ENCODE data around the gene ADD2. TPM values are rescaled to one million over a fixed set of nuclear protein-coding genes. Genes with fewer than 3 reads are reported as not detected.
A peak's percentile ranks its signal among the peaks of the same experiment; 100 is the strongest.

Gene ADD2
- total and polyA plus RNA-seq, 3 donors from 2014 or later = 5.1 to 6.1 (median 5.8) TPM

GRCh38 chr2:70766357-70767078, 1.5 kb downstream of the ADD2 start:
- TF ChIP-seq CTCF (IDR thresholded peaks at IDR 0.05) (no peak), POLR2A (IDR thresholded peaks at IDR 0.05) (no peak)
- WGBS, 2 donors = 16 to 20% methylated on average over 7 of the region's 7 CpGs
- Histone ChIP-seq H3K27me3 (no peaks in the 10 kb centered on the region), H3K9me3 (no peaks in the 10 kb centered on the region), H3K4me3 (peak overlapping the region in 1 of 2 donors; percentile 57), H3K36me3 (ENCODE audit: low read depth, missing control alignments) (no peaks in the 10 kb centered on the region), H3K4me1 (peaks cover 8% of the 10 kb centered on the region), H3K27ac (no peak overlapping the region)
- intact Hi-C loops (cut with DNase I; ENCODE audit: low total_unique reads) = no loop called here
- no peak for DNase-seq

GRCh38 chr2:70765507-70765906, 2.5 kb downstream of the ADD2 start:
- 91 to 93% methylated on average over 7 of the region's 7 CpGs for WGBS, 2 donors
- H3K27ac ChIP-seq = no peak overlapping the region
- H3K36me3 ChIP-seq (ENCODE audit: low read depth, missing control alignments) = no peaks in the 10 kb centered on the region
- H3K4me3 ChIP-seq = no peak overlapping the region
- no peaks in the 10 kb centered on the region for H3K27me3 ChIP-seq
- TF ChIP-seq POLR2A (IDR thresholded peaks at IDR 0.05) (no peak), CTCF (IDR thresholded peaks at IDR 0.05) (no peak)
- no peaks in the 10 kb centered on the region for H3K9me3 ChIP-seq
- intact Hi-C loops (cut with DNase I; ENCODE audit: low total_unique reads) = no loop called here
- H3K4me1 ChIP-seq = peaks cover 8% of the 10 kb centered on the region
- no peak for DNase-seq

- no peaks in the 10 kb centered on the region for H3K27me3 ChIP-seq
- no peak overlapping the region for H3K27ac ChIP-seq
- no peaks in the 10 kb centered on the region for H3K9me3 ChIP-seq
- 75 to 81% methylated on average over 1 of the region's 1 CpG for WGBS, 2 donors
- H3K36me3 ChIP-seq (ENCODE audit: low read depth, missing control alignments) = no peaks in the 10 kb centered on the region
- no peak for TF ChIP-seq CTCF (IDR thresholded peaks at IDR 0.05)
- DNase-seq = no peak
- H3K4me3 ChIP-seq = no peak overlapping the region
- no peaks in the 10 kb centered on the region for H3K4me1 ChIP-seq
- intact Hi-C loops (cut with DNase I; ENCODE audit: low total_unique reads) = no loop called here
These were observed 8.6 kb downstream of the ADD2 start for GRCh38 chr2:70759446-70759845.

- 88 to 92% methylated on average over 7 of the region's 7 CpGs for WGBS, 2 donors
- H3K27ac ChIP-seq = no peak overlapping the region
- H3K36me3 ChIP-seq (ENCODE audit: low read depth, missing control alignments) = no peaks in the 10 kb centered on the region
- no peak for TF ChIP-seq POLR2A (IDR thresholded peaks at IDR 0.05)
- no peak for TF ChIP-seq CTCF (IDR thresholded peaks at IDR 0.05)
- H3K9me3 ChIP-seq = no peaks in the 10 kb centered on the region
- H3K27me3 ChIP-seq = no peaks in the 10 kb centered on the region
- H3K4me1 ChIP-seq = no peaks in the 10 kb centered on the region
- intact Hi-C loops (cut with DNase I; ENCODE audit: low total_unique reads) = no loop called here
- no peak overlapping the region for H3K4me3 ChIP-seq
- no peak for DNase-seq
These were observed 10.0 kb downstream of the ADD2 start for GRCh38 chr2:70757966-70758365.

- Histone ChIP-seq H3K4me3 (no peak overlapping the region), H3K4me1 (no peaks in the 10 kb centered on the region), H3K36me3 (ENCODE audit: low read depth, missing control alignments) (no peaks in the 10 kb centered on the region), H3K9me3 (no peaks in the 10 kb centered on the region), H3K27me3 (no peaks in the 10 kb centered on the region), H3K27ac (no peak overlapping the region)
- TF ChIP-seq POLR2A (IDR thresholded peaks at IDR 0.05) (no peak), CTCF (IDR thresholded peaks at IDR 0.05) (no peak)
- WGBS, 2 donors = 80 to 81% methylated on average over 4 of the region's 4 CpGs
- intact Hi-C loops (cut with DNase I; ENCODE audit: low total_unique reads) = no loop called here
- no peak for DNase-seq
These were observed 10.6 kb downstream of the ADD2 start for GRCh38 chr2:70757360-70757759.
